Natural killer cell (primary cell): ENCODE data around the gene LTF. TPM values are rescaled to one million over a fixed set of nuclear protein-coding genes. Genes with fewer than 3 reads are reported as not detected.
"Not testable (repeated sequence)": the region's sequence is repeated elsewhere in the genome, so short reads cannot be mapped to it uniquely, and the experiment has no call there.

Experiments
- ATAC-seq, 3 donors: fragments of 150-1000 bp in 2 of 3; fragments of 200-7000 bp in 1 of 3; cut with Tn5 transposase; 1 replicate in 1 of 3; 2 replicates in 2 of 3; pipeline ENCODE4 v1.10.0; 2021; ENCODE audit warnings: mild to moderate bottlenecking in 2 of 3, moderate library complexity in 2 of 3
- DNase-seq, 2 donors: peaks; one replicate each; pipeline versions ENCODE4 v3.0.0 to v3.0.0-alpha.2; 2013 to 2021; ENCODE audit warnings: mixed read lengths in 1 of 2
- H3K27ac ChIP-seq: one replicate; pipeline ENCODE4 v1.5.1; 2013; ENCODE audit warnings: mild to moderate bottlenecking, low read length
- H3K27me3 ChIP-seq: one replicate; pipeline ENCODE4 v1.6.1; 2013; ENCODE audit warnings: low read length; ENCODE audit not compliant: control insufficient read depth, insufficient read depth
- H3K36me3 ChIP-seq: one replicate; pipeline ENCODE4 v1.6.1; 2013; ENCODE audit warnings: low read length; ENCODE audit not compliant: control insufficient read depth, insufficient read depth
- H3K4me1 ChIP-seq: one replicate; pipeline ENCODE4 v1.6.1; 2013; ENCODE audit warnings: low read length; ENCODE audit not compliant: control insufficient read depth, insufficient read depth
- H3K4me3 ChIP-seq: one replicate; pipeline ENCODE4 v1.5.1; 2013; ENCODE audit warnings: low read length
- H3K9me3 ChIP-seq: one replicate; pipeline ENCODE4 v1.6.1; 2013; ENCODE audit warnings: low read length; ENCODE audit not compliant: control insufficient read depth, insufficient read depth
- H3K27ac Mint-ChIP-seq, 2 donors: one replicate each; pipeline ENCODE4 v1.8.0; 2022; ENCODE audit warnings: mild to moderate bottlenecking in 2 of 2, mixed read lengths in 2 of 2, moderate library complexity in 1 of 2
- H3K27me3 Mint-ChIP-seq, 2 donors: one replicate each; pipeline ENCODE4 v1.8.0; 2022; ENCODE audit warnings: low read depth in 2 of 2, mixed read lengths in 2 of 2
- H3K36me3 Mint-ChIP-seq: one replicate; pipeline ENCODE4 v1.8.0; 2022; ENCODE audit warnings: mixed read lengths
- H3K4me1 Mint-ChIP-seq, 2 donors: one replicate each; pipeline ENCODE4 v1.8.0; 2022; ENCODE audit warnings: mixed read lengths in 2 of 2
- H3K4me3 Mint-ChIP-seq: one replicate; pipeline ENCODE4 v1.8.0; 2022; ENCODE audit warnings: mild to moderate bottlenecking, moderate library complexity, mixed read lengths
- H3K9me3 Mint-ChIP-seq, 2 donors: one replicate each; pipeline ENCODE4 v1.8.0; 2022; ENCODE audit warnings: mixed read lengths in 2 of 2
- CTCF ChIP-seq: fragments of 200-600 bp; IDR thresholded peaks from one replicate; pipeline ENCODE4 v1.8.0; 2022; ENCODE audit warnings: antibody characterized with exemption
- WGBS: methylation state at CpG from one replicate; pipeline ENCODE4 v1.1.7; 2013; ENCODE audit warnings: missing lambda C conversion rate; ENCODE audit not compliant: insufficient coverage; 5-methylcytosine and 5-hydroxymethylcytosine counted together
- intact Hi-C: fragments of 100-400 bp; cut with micrococcal nuclease; formaldehyde crosslinking; loops from one replicate; pipeline ENCODE4 v1.14.2; 2022
- total RNA-seq, 4 donors: library from RNA; stranded (reverse); fragments of 120-200 nt in 1 of 4; gene quantifications; one replicate each; pipeline versions ENCODE4 v1.2.3 to v1.2.4, GENCODE V29; 2013 to 2022

Gene LTF
- total RNA-seq, 3 donors from 2014 or later (not counting 1 experiment from before 2014, with no cell fraction given) = 1.0 to 1.1 TPM; not detected in 1

GRCh38 chr3:46393011-46393410, 71.7 kb downstream of the LTF start:
- no peak for ATAC-seq
- WGBS = 79% methylated on average over 2 of the region's 2 CpGs

GRCh38 chr3:46391526-46391925, 73.2 kb downstream of the LTF start:
- H3K4me3 Mint-ChIP-seq, intact Hi-C loops, H3K36me3 ChIP-seq, ATAC-seq, H3K27me3 ChIP-seq, H3K27ac Mint-ChIP-seq, H3K4me3 ChIP-seq, H3K27me3 Mint-ChIP-seq, H3K9me3 ChIP-seq, H3K9me3 Mint-ChIP-seq, H3K27ac ChIP-seq, DNase-seq, H3K36me3 Mint-ChIP-seq: not testable (repeated sequence)
- H3K4me1 ChIP-seq = peaks cover 12% of the 10 kb centered on the region
- peaks cover 5 to 10% of the 10 kb centered on the region in 2 donors for H3K4me1 Mint-ChIP-seq
- 91% methylated on average over 5 of the region's 5 CpGs for WGBS

More at GRCh38 chr3:46393011-46393410, 71.7 kb downstream of the LTF start:
- DNase-seq = no peak
- Histone ChIP-seq H3K9me3 (no peaks in the 10 kb centered on the region), H3K4me1 (peaks cover 18% of the 10 kb centered on the region), H3K27ac (no peak overlapping the region), H3K27me3 (no peaks in the 10 kb centered on the region), H3K4me3 (no peak overlapping the region), H3K36me3 (no peaks in the 10 kb centered on the region)
- intact Hi-C loops = no loop called here
- Mint-ChIP-seq H3K36me3 (no peaks in the 10 kb centered on the region), H3K27me3 (peaks cover 0 to 4% of the 10 kb centered on the region in 2 donors), H3K27ac (no peak overlapping the region), H3K4me3 (no peak overlapping the region), H3K9me3 (no peaks in the 10 kb centered on the region), H3K4me1 (peaks cover 10 to 16% of the 10 kb centered on the region in 2 donors)
- no peak for TF ChIP-seq CTCF

- H3K9me3 ChIP-seq = no peaks in the 10 kb centered on the region
- H3K27ac ChIP-seq = no peak overlapping the region
- DNase-seq = no peak
- no peak for ATAC-seq
- H3K27ac Mint-ChIP-seq = no peak overlapping the region
- H3K4me3 Mint-ChIP-seq = no peak overlapping the region
- intact Hi-C loops = no loop called here
- H3K36me3 Mint-ChIP-seq = no peaks in the 10 kb centered on the region
- H3K9me3 Mint-ChIP-seq = no peaks in the 10 kb centered on the region
- H3K27me3 ChIP-seq = no peaks in the 10 kb centered on the region
- peaks cover 2% of the 10 kb centered on the region for H3K4me1 ChIP-seq
- H3K36me3 ChIP-seq = no peaks in the 10 kb centered on the region
- peaks cover 0 to 5% of the 10 kb centered on the region in 2 donors for H3K4me1 Mint-ChIP-seq
- H3K4me3 ChIP-seq = no peak overlapping the region
- 86% methylated on average over 6 of the region's 6 CpGs for WGBS
- peaks cover 0 to 3% of the 10 kb centered on the region in 2 donors for H3K27me3 Mint-ChIP-seq
- no peak for TF ChIP-seq CTCF
Observed at GRCh38 chr3:46389306-46389705, 75.4 kb downstream of the LTF start.

GRCh38 chr3:46388847-46389246, 75.9 kb downstream of the LTF start:
- H3K4me1 ChIP-seq, H3K27me3 Mint-ChIP-seq, DNase-seq, H3K36me3 Mint-ChIP-seq, ATAC-seq, H3K27me3 ChIP-seq, H3K27ac ChIP-seq, H3K4me3 Mint-ChIP-seq, H3K36me3 ChIP-seq, H3K9me3 ChIP-seq, intact Hi-C loops, H3K27ac Mint-ChIP-seq, H3K4me3 ChIP-seq, H3K4me1 Mint-ChIP-seq, H3K9me3 Mint-ChIP-seq: not testable (repeated sequence)
- WGBS = 95% methylated on average over 4 of the region's 4 CpGs
